ENCODE results near the gene CADM1. TPM values are rescaled to one million over a fixed set of nuclear protein-coding genes. Genes with fewer than 3 reads are reported as not detected.

The CADM1 gene
- total and polyA plus RNA-seq, 2 donors (not counting 3 experiments of a cell fraction or from before 2014, with no cell fraction given): 0.52 to 2.6 TPM

GRCh38 chr11:115391160-115391559 lies 113.1 kb downstream of the CADM1 start:
- ChIA-PET POLR2A (no interaction called here), CTCF (no interaction called here)
- H3K27me3 ChIP-seq (ENCODE audit: control insufficient read depth in 2 of 2, insufficient read depth in 2 of 2, low read length in 2 of 2): no peaks in the 10 kb centered on the region
- H3K36me3 ChIP-seq (ENCODE audit: control insufficient read depth in 2 of 2, extremely low read depth in 1 of 2, insufficient read depth in 2 of 2, low read length in 2 of 2): no peaks in the 10 kb centered on the region
- no peak overlapping the region for H2AFZ ChIP-seq (ENCODE audit: low read depth, low read length)
- H3K4me1 ChIP-seq (ENCODE audit: control insufficient read depth, extremely low read depth, insufficient read depth, low read length): no peaks in the 10 kb centered on the region
- H3K9me1 ChIP-seq (replicated peaks; ENCODE audit: control insufficient read depth, extremely low read depth, insufficient read depth, low read length): no peaks in the 10 kb centered on the region
- H3K9ac ChIP-seq (replicated peaks; ENCODE audit: extremely low read depth, insufficient read depth, low read length): no peak overlapping the region
- FAIRE-seq (no peak), DNase-seq (ENCODE audit: low read depth, low spot score) (no peak)
- no peak overlapping the region for H3K27ac ChIP-seq (ENCODE audit: insufficient read depth, low read depth, low read length)
- no TSS peak for BruUV-seq (replicated peaks)
- no peak overlapping the region for H3K4me3 ChIP-seq (replicated peaks in 1 of 3; ENCODE audit: insufficient read depth in 1 of 3, low read depth in 1 of 3, low read length in 3 of 3)
- H4K20me1 ChIP-seq (replicated peaks; ENCODE audit: control insufficient read depth, extremely low read depth, insufficient read depth, low read length): no peaks in the 10 kb centered on the region
- H3K79me2 ChIP-seq (ENCODE audit: control insufficient read depth, insufficient read depth, low read length): no peaks in the 10 kb centered on the region
- dilution Hi-C loops (cut with MboI; ENCODE audit: extremely low pct_ligation_motif_present, low sequenced_read_pairs) (no loop called here), intact Hi-C loops (cut with micrococcal nuclease) (no loop called here)
- no peak overlapping the region for H3K4me2 ChIP-seq (ENCODE audit: insufficient read depth, low read length)
- H3K9me3 ChIP-seq (replicated peaks; ENCODE audit: control insufficient read depth, insufficient read depth, low read length): no peaks in the 10 kb centered on the region
- TF ChIP-seq, protein P1, sequence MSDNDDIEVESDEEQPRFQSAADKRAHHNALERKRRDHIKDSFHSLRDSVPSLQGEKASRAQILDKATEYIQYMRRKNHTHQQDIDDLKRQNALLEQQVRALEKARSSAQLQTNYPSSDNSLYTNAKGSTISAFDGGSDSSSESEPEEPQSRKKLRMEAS (IDR thresholded peaks at IDR 0.05; ENCODE audit: insufficient read depth, insufficient read length): no peak
- TF ChIP-seq POLR2A (IDR thresholded peaks at IDR 0.05; ENCODE audit: low read depth, low read length): no peak
- TF ChIP-seq POLR2AphosphoS5 (IDR thresholded peaks at IDR 0.05; ENCODE audit: insufficient read depth, low read depth, low read length): no peak
- TF ChIP-seq JUN (IDR thresholded peaks at IDR 0.05; ENCODE audit: borderline replicate concordance, insufficient read depth, insufficient read length, low read depth): no peak
- TF ChIP-seq FOS (IDR thresholded peaks at IDR 0.05; ENCODE audit: borderline replicate concordance, insufficient read depth, low read length): no peak
- no peak for TF ChIP-seq MYC (IDR thresholded peaks at IDR 0.05; ENCODE audit: low read depth, low read length)
- TF ChIP-seq EZH2 (IDR thresholded peaks at IDR 0.05; ENCODE audit: borderline replicate concordance, low read depth, low read length, severe bottlenecking): no peak
- TF ChIP-seq CTCF (IDR thresholded peaks at IDR 0.05; ENCODE audit: extremely low read depth in 1 of 2, insufficient read depth in 1 of 2, low read depth in 1 of 2, low read length in 2 of 2): no peak
- TF ChIP-seq GATA2 (IDR thresholded peaks at IDR 0.05; ENCODE audit: insufficient read depth, insufficient read length, low read depth, low read length): no peak
